NB4 (cell line): ENCODE measurements around the gene TSPAN2.
"Not testable (repeated sequence)": the region's sequence is repeated elsewhere in the genome, so short reads cannot be mapped to it uniquely, and the experiment has no call there.

Source experiments
- DNase-seq: peaks from one replicate; pipeline ENCODE4 v3.0.0; 2010; ENCODE audit warnings: low read depth
- H3K4me3 ChIP-seq: one replicate; pipeline ENCODE4 v1.5.1; 2011; ENCODE audit warnings: mild to moderate bottlenecking, low read depth, low read length, moderate library complexity
- CTCF ChIP-seq: IDR thresholded peaks from one replicate; pipeline ENCODE4 v1.5.1; 2012; ENCODE audit warnings: low read depth, low read length
- MYC ChIP-seq: IDR thresholded peaks from 2 replicates; pipeline ENCODE4 v1.6.1; 2011; ENCODE audit warnings: low read depth, low read length
- POLR2A ChIP-seq: IDR thresholded peaks from 2 replicates; pipeline ENCODE4 v1.6.1; 2011; ENCODE audit warnings: mild to moderate bottlenecking; ENCODE audit not compliant: insufficient read length; ENCODE audit errors: extremely low read depth
- TF ChIP-seq, protein P1 (sequence below): IDR thresholded peaks from 2 replicates; pipeline ENCODE4 v1.6.1; 2011; ENCODE audit warnings: low read depth, low read length

The TSPAN2 gene

GRCh38 chr1:115036814-115037507, 52.3 kb downstream of the TSPAN2 start:
- DNase-seq = no peak
- no peak overlapping the region for H3K4me3 ChIP-seq
- TF ChIP-seq, protein P1, sequence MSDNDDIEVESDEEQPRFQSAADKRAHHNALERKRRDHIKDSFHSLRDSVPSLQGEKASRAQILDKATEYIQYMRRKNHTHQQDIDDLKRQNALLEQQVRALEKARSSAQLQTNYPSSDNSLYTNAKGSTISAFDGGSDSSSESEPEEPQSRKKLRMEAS = no peak
- TF ChIP-seq POLR2A (no peak), CTCF (no peak), MYC (no peak)

GRCh38 chr1:115035652-115036051, 53.7 kb downstream of the TSPAN2 start:
- no peak for DNase-seq
- TF ChIP-seq POLR2A = no peak
- TF ChIP-seq, protein P1 = no peak
- TF ChIP-seq MYC = no peak
- TF ChIP-seq CTCF = no peak
- H3K4me3 ChIP-seq = no peak overlapping the region

DNA sequence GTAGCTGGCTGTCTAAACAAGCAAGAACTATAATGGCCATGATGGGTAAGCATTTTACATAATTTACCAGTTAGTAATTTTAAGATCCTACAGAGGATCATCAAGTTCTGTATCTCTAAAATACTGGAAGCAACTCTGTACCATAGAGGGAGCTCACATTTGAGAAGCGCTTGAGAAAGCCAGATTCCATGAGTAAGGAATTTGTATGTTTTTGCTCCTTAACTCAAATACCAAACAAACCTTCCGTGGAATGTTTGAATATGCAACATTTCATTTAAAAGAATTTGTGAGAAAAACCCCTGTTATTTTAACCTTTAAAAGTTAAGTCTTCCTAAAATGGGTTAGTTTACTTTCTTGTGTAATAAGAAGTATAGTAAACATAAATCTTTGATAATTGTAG, 57.7 kb downstream of the TSPAN2 start:
- H3K4me3 ChIP-seq = no peak overlapping the region
- DNase-seq = no peak
- no peak for TF ChIP-seq POLR2A

DNA sequence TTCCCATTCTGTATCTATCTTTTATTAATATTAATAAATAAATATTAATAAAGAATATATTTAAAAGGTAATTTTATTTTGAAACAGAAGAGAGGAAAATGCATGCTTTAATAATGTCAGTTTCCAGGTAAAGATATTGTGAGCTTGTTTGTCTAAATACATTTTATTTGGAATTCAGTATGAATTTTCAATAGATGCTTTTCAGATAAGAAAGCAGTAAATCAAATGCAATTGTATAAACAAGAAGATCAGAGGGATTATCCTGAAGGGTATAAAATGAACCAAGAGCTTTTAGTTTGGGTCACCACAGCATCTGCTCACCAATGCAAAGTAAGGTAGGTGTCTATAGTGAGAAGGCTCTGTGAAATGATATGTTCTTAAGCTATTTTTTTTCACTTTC, 59.8 kb downstream of the TSPAN2 start, which contains the start of gene TSHB:
Gene TSHB, plus strand, starts transcription at position 301 of the 400 bp plus-strand sequence. CDS start 3,537 bp downstream, outside the sequence.
- no peak for TF ChIP-seq POLR2A
- no peak within 1 kb of the TSS for H3K4me3 ChIP-seq
- no peak for DNase-seq

DNA sequence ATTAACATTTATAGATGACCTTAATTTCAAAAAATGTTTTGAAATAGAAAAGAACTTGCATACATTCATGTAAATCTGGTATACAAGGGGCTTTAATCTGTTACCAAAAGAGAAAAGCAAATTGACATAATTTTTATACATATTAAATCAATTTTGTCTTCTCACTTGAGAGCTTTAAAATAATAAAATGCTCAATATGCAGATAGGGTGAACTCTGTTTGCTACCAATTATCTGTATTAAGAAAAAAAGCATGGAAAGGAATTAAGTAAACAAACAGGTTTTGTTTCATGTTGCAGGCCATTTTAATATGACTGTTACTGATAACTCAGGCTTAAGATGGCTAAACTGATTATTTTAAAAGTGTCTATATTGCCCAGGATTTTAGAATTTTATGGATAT, 65.7 kb downstream of the TSPAN2 start:
- H3K4me3 ChIP-seq = no peak overlapping the region

DNA sequence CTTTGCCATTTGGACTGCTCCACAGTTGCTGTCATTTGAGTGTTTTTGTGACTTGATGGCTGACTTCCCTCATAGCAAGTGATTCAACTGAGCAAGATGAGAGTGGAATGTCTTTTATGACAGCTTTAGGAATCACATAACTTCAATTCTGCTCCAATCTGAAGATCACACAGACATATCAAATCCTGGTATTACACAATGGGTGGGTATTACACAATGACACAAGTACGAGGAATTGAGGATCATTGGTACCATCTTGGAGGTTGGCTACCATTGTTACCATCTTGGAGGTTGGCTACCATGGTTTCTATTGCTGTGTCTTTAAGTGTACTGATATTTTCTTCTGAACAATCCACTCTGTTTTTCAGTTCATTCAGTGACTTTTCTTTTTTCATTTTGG, 68.2 kb downstream of the TSPAN2 start:
- no peak overlapping the region for H3K4me3 ChIP-seq
- no peak for TF ChIP-seq POLR2A
- no peak for TF ChIP-seq CTCF
- TF ChIP-seq, protein P1 = no peak
- no peak for TF ChIP-seq MYC
- no peak for DNase-seq

More for the DNA sequence above, 65.7 kb downstream of the TSPAN2 start:
- TF ChIP-seq MYC = no peak
- TF ChIP-seq, protein P1 = no peak
- TF ChIP-seq POLR2A = no peak
- TF ChIP-seq CTCF = no peak
- no peak for DNase-seq

DNA sequence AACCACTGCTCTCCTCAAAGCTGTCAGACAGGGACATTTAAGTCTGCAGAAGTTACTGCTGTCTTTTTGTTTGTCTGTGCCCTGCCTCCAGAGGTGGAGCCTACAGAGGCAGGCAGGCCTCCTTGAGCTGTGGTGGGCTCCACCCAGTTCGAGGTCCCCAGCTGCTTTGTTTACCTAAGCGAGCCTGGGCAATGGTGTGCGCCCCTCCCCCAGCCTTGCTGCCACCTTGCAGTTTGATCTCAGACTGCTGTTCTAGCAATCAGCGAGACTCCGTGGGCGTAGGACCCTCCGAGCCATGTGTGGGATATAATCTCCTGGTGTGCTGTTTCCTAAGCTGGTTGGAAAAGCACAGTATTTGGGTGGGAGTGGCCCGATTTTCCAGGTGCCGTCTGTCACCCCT, 69.8 kb downstream of the TSPAN2 start:
- DNase-seq, H3K4me3 ChIP-seq: not testable (repeated sequence)
